ENCODE results near the gene CD52.
A peak's percentile ranks its signal among the peaks of the same experiment; 100 is the strongest.

CD52 gene

DNA sequence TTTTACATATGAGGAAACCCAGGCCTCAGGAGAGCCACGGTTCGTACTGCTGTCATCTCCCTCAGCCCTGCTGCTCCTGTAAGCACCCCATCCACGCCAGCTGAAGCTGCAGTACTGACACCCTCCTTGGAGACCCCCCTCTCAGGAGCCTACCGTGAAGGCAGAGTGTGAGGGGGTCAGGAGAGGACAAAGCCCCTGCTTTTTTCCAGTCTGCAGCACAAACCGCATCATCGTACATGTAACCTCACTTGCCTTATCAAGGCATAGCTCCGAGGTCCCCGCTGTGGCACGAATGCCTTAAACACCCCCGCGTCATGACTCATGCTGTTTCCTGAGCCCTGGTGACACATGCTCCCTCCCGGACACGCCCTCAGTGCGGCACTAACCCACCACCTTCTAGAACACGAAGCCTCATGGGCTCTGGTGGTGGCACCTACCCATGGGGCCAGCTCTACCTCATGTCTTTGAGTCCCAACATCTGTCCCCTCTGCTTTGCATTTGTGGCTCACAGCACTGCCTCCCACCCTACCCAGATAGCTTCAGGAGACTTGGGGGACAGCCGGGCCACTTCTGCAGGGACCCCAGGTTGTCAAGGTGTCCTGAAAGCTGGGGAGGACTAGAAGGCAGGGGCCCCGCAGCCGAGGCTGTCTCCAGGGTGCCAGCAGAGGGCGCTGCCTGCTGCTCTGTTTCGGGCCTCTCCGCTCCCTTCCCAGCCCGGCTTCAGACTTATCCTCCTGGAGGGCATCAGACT is 33.0 kb upstream of the CD52 start:
- peak overlapping the region; percentile 96 for H3K4me2 ChIP-seq
- TF ChIP-seq Cebpa-rat (IDR thresholded peaks at IDR 0.05), result no peak; the same call in 1 of the 2 replicates
- H4K20me1 ChIP-seq, result peaks cover 31% of the 10 kb centered on the region
- peak overlapping the region; percentile 88 for H3K9ac ChIP-seq
- H3K36me3 ChIP-seq, result peaks cover 32% of the 10 kb centered on the region
- H3K27ac ChIP-seq, result peak overlapping the region; percentile 98
- peaks cover 94% of the 10 kb centered on the region for H3K4me1 ChIP-seq
- no peaks in the 10 kb centered on the region for H3K27me3 ChIP-seq
- no peaks in the 10 kb centered on the region for H3K9me3 ChIP-seq
- no peak overlapping the region for H3K4me3 ChIP-seq

DNA sequence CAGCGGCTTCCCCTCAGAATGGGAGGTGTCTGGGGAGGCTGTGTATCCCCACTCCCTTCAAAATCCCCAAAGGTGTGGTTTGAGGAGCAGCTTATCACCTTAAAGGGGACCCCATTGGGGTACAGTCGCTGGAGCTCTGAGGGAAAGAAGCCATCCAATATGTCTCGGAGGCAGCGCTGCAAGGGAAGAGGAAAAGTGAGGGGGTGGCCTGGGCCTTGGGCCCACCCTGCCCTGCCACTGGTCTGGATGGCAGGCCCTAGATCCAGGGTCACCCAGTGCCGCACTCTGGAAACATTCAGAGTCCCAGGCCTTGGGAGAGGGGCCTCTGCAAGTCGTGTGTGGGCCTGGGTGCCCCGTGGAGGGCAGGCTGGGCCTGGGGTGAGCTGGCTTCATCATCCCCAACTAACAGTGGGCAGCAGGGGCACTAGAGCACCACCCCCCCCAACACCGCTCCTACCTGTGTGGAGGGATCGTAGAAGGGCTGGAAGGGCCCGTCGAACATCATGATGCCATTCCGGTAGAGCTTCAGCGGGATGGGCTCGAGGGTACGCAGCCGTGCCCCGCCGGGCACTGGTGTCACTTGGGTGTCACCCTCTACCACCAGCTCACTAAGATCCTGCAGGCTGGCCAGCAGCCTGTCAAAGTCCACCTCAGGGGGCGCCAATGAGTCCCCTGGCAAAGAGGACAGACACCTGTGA is 32.2 kb upstream of the CD52 start:
- H3K9ac ChIP-seq, result peak overlapping the region; percentile 88
- peak overlapping the region; percentile 98 for H3K27ac ChIP-seq
- no peaks in the 10 kb centered on the region for H3K9me3 ChIP-seq
- H3K36me3 ChIP-seq, result peaks cover 32% of the 10 kb centered on the region
- no peak for TF ChIP-seq Cebpa-rat (IDR thresholded peaks at IDR 0.05)
- H3K4me3 ChIP-seq, result no peak overlapping the region
- peak overlapping the region; percentile 96 for H3K4me2 ChIP-seq
- peaks cover 100% of the 10 kb centered on the region for H3K4me1 ChIP-seq
- peaks cover 27% of the 10 kb centered on the region for H4K20me1 ChIP-seq
- H3K27me3 ChIP-seq, result no peaks in the 10 kb centered on the region

DNA sequence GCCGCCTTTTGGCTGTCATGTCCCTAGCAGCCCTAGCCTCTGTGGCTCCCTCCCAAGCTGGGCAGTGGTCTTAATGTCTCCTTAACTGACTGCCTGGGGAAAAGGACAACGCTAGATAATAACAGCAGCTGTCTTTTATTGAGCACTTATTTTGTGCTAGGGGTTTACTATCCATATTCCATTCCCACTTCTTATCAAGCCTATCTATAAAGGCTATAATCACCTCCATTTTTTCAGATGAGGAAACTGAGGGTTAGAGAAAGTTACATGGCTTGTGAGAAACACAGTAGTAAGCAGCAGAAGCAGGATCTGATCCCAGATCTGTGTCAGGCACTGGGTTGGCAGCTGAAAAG is 31.7 kb upstream of the CD52 start:
- Histone ChIP-seq H3K9ac (peak overlapping the region; percentile 88), H4K20me1 (peaks cover 22% of the 10 kb centered on the region), H3K36me3 (peaks cover 30% of the 10 kb centered on the region), H3K4me2 (peak overlapping the region; percentile 96), H3K27ac (peak overlapping the region; percentile 98), H3K4me1 (peaks cover 100% of the 10 kb centered on the region), H3K9me3 (no peaks in the 10 kb centered on the region), H3K4me3 (no peak overlapping the region), H3K27me3 (no peaks in the 10 kb centered on the region)
- TF ChIP-seq Cebpa-rat (IDR thresholded peaks at IDR 0.05), result no peak

DNA sequence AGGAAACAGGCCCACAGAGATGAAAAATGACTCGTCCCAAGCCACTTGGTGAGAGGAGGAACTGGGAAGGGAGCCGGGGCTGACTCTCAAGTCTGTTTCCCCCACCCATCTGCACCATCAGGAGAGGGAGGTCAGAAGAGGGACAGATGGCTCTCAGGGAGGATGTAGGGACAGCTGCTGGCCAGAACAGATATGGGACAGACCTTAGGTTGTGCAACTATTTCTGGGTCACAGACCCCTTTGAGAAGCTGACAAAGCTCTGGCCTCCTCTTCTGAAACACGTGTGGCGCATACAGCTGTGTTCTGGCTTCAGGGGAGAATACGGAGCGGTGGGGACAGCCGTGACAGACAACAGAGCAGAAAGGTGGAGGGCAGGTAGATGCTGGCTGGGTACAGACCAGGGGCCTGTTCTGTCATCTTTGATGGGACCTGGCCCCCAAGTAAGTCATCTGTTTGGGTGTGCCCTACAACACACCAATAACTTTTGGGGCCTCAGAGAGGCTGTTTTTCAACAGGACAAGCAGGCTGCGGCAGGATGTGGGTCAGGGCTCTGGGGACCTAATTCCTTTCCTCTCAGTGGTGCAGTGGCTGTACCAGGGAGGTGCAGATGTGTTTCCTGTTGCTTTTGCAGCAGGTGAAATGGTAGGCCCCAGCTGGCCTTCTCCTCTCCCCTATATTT is 30.6 kb upstream of the CD52 start:
- Histone ChIP-seq H3K27me3 (no peaks in the 10 kb centered on the region), H4K20me1 (0 out of 2 replicates have a peak, but pooled peaks cover 13% of the 10 kb centered on the region), H3K4me2 (peak overlapping the region; percentile 96), H3K4me3 (peak overlapping the region; percentile 40), H3K9ac (peak overlapping the region; percentile 88), H3K9me3 (no peaks in the 10 kb centered on the region), H3K4me1 (peaks cover 100% of the 10 kb centered on the region), H3K36me3 (peaks cover 20% of the 10 kb centered on the region; the same call in 1 of the 2 replicates), H3K27ac (peak overlapping the region; percentile 98)
- peak; percentile 89 for TF ChIP-seq Cebpa-rat (IDR thresholded peaks at IDR 0.05)

DNA sequence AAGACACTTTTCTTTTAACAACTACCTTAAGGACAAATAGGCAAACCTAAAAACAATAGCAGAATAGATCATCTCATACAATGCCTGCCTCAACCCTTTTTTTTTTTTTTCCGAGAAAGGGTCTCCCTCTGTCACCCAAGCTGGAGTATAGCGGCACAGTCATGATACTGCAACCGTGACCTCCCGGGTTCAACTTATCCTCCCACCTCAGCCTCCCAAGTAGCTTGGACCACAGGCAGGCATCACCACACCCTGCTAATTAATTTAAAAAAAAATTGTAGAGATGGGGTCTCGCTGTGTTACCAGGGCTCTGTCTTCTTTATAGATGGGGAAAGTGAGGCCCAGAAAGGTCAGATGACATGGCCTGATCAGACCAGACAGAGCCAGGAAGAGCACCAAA is 29.9 kb upstream of the CD52 start:
- peak overlapping the region; percentile 96 for H3K4me2 ChIP-seq
- H3K4me1 ChIP-seq, result peaks cover 100% of the 10 kb centered on the region
- peak overlapping the region; percentile 88 for H3K9ac ChIP-seq

DNA sequence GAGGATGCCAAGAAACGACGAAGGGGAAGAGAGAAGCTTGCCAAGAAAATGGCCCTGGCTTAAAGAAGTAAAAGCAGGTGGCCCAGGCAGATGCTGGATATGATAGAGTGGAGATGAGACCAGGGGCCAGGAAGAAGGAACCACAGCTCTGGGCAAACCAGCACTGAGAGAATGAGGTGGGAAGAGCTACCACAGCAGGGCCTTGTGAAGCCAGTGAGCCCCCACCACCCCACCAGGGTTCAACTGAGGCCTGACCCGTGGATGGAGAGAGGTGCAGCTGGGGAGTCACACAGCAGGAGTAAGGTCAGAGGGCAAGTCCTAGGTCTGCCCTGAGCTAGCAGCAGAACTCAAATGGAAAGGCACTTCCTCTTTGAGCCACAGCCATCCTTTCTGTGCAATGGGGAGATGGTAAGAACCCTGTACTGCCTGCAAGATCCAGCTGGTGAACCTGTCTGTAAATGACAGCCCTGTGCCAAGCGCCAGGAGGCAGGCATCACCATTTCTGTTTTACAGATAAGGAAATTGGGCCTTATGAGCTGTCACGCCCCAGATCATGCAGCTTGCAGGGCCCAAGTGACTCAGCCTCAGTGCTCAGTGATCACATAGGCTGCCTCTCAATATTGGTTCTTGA is 29.3 kb upstream of the CD52 start:
- Histone ChIP-seq H3K4me2 (peak overlapping the region; percentile 96), H3K36me3 (peaks cover 7% of the 10 kb centered on the region; the same call in 1 of the 2 replicates), H4K20me1 (0 out of 2 replicates have a peak, but pooled peaks cover under 1% of the 10 kb centered on the region), H3K9me3 (no peaks in the 10 kb centered on the region), H3K9ac (peak overlapping the region; percentile 88), H3K27ac (peak overlapping the region; percentile 98), H3K27me3 (no peaks in the 10 kb centered on the region), H3K4me1 (peaks cover 99% of the 10 kb centered on the region), H3K4me3 (peak overlapping the region; percentile 40)
- no peak for TF ChIP-seq Cebpa-rat (IDR thresholded peaks at IDR 0.05)

More for the DNA sequence above, 29.9 kb upstream of the CD52 start:
- H4K20me1 ChIP-seq, result 0 out of 2 replicates have a peak, but pooled peaks cover 6% of the 10 kb centered on the region
- peak overlapping the region; percentile 98 for H3K27ac ChIP-seq
- no peaks in the 10 kb centered on the region for H3K9me3 ChIP-seq
- peaks cover 13% of the 10 kb centered on the region; the same call in 1 of the 2 replicates for H3K36me3 ChIP-seq
- no peak for TF ChIP-seq Cebpa-rat (IDR thresholded peaks at IDR 0.05)
- no peaks in the 10 kb centered on the region for H3K27me3 ChIP-seq
- H3K4me3 ChIP-seq, result peak overlapping the region; percentile 40

DNA sequence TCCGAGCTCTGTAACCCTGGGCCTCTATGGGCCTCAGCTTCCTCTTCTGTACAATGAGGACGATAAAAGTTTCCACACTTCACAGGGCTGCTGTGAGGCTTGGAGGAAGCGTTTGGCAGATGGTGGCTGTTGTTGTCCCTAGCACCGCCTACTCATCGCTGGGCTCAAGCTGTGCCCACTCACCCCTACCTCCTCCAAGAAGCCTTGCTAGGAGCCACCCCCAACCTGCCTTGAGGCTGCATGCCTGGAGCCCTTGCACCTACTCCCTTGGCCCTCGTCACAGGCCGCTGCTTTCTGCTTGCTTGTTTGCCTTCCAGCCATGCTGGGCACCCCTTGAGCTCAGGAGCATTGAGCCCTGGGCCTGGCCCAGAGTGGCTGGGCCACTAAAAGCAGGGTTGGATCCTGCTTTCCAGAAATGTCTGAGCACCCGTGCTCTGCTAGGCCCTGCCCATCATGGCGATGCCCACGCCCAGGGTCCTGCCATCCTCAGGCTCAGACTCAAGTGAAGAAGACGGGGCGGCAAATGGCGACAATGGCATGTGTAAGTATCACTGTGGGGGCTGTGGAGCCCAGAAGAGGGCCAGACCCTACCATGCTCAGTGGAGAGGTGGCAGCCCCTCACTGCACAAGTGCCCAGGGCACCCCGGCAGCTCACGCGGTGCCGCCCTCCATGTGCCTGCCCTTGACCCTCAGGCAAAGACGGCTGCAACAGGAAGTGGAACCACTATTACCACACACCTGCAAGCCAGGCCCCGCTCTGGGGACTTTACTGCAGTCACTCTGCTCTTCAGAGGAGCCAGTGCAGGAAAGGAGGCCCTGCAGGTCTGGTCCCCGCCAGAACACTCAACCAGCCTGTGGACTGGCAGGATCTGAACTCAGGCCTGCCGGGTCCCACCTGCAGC is 28.3 kb upstream of the CD52 start:
- Histone ChIP-seq H3K4me3 (peak overlapping the region; percentile 36), H3K36me3 (no peaks in the 10 kb centered on the region), H3K9me3 (no peaks in the 10 kb centered on the region), H3K27ac (peak overlapping the region; percentile 98), H3K27me3 (no peaks in the 10 kb centered on the region), H3K4me1 (peaks cover 95% of the 10 kb centered on the region), H3K9ac (peak overlapping the region; percentile 88), H4K20me1 (no peaks in the 10 kb centered on the region), H3K4me2 (peak overlapping the region; percentile 96)
- no peak for TF ChIP-seq Cebpa-rat (IDR thresholded peaks at IDR 0.05)

DNA sequence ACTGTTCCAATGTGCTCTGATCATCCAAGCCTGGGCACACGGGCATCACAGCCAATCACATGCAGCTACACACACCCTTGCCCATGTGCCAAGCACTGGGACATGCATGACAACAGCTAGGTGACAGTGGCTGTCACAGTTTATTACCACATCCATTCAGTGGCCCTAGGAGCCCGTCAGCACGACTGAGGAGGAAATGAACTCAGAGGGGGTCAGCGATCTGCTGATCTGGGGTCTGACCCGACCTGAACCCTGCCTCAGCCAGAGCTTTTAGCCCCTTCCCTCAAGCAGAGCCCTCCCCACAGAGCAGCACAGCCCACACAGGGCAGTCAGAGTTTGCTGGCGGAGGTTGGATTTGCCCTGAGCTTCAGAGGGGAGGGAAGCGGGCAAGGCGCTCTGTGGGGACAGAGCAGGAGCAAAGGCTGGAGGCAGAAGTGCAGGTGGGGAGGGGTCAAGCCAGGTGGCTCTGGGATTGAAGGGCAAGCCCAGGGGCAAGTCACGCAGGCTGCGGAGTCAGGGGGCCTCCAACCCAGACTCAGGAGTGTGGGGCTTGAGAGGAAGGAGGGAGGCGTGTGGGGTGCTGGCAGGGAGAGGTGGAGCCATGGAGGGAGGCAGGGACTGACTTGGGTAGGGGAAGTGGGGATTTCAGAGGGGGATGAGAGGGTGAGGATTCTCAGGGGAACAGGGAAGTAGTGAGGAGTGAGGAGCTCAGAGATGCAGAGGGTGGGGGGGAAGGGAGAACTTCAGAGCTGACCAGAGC is 27.5 kb upstream of the CD52 start:
- Histone ChIP-seq H3K27me3 (no peaks in the 10 kb centered on the region), H4K20me1 (no peaks in the 10 kb centered on the region), H3K4me3 (peak overlapping the region; percentile 36; the same call in 1 of the 2 replicates), H3K4me1 (peaks cover 86% of the 10 kb centered on the region), H3K9ac (peak overlapping the region; percentile 88), H3K9me3 (no peaks in the 10 kb centered on the region), H3K27ac (peak overlapping the region; percentile 98), H3K36me3 (no peaks in the 10 kb centered on the region), H3K4me2 (peak overlapping the region; percentile 96)
- TF ChIP-seq Cebpa-rat (IDR thresholded peaks at IDR 0.05), result no peak

Data from BLaER1 (cell line).